Measurements from ENCODE around the gene TMF1.

GRCh38 chr3:68999158-68999557, 53.0 kb downstream of the TMF1 start:
- TF ChIP-seq POLR2AphosphoS5 (IDR thresholded peaks at IDR 0.05; ENCODE audit: low read depth, low read length) (no peak), MXI1 (IDR thresholded peaks at IDR 0.05; ENCODE audit: low read depth, low read length) (no peak), JUND (IDR thresholded peaks at IDR 0.05) (no peak)
